ENCODE data around the gene TAMM41. TPM values are rescaled to one million over a fixed set of nuclear protein-coding genes. Genes with fewer than 3 reads are reported as not detected.
"Not testable (repeated sequence)": the region's sequence is repeated elsewhere in the genome, so short reads cannot be mapped to it uniquely, and the experiment has no call there.

TAMM41 gene
- total RNA-seq, 1 donor from 2014 or later = 6.0 TPM

- DNase-seq (ENCODE audit: low read depth in 2 of 2) = no peak
These were observed 76.8 kb downstream of the TAMM41 start for GRCh38 chr3:11769704-11770476.

GRCh38 chr3:11768604-11769003 lies 78.1 kb downstream of the TAMM41 start:
- no peak for DNase-seq (ENCODE audit: low read depth in 2 of 2)

GRCh38 chr3:11764931-11765363 lies 81.7 kb downstream of the TAMM41 start:
- peak; percentile 88 to 95 for DNase-seq (ENCODE audit: low read depth in 2 of 2)

GRCh38 chr3:11759996-11760395 lies 86.7 kb downstream of the TAMM41 start:
- DNase-seq (ENCODE audit: low read depth in 2 of 2) = no peak

- DNase-seq (ENCODE audit: low read depth in 2 of 2) = no peak
These were observed 88.8 kb downstream of the TAMM41 start for GRCh38 chr3:11757929-11758328.

GRCh38 chr3:11757441-11757875 lies 89.2 kb downstream of the TAMM41 start:
- peak; percentile 42 to 53 for DNase-seq (ENCODE audit: low read depth in 2 of 2)

- DNase-seq (ENCODE audit: low read depth in 2 of 2) = no peak
These were observed 91.4 kb downstream of the TAMM41 start for GRCh38 chr3:11755276-11755675.

- DNase-seq (ENCODE audit: low read depth in 2 of 2) = not testable (repeated sequence)
These were observed 94.4 kb downstream of the TAMM41 start for GRCh38 chr3:11752254-11752653.

- DNase-seq (ENCODE audit: low read depth in 2 of 2) = not testable (repeated sequence)
These were observed 98.4 kb downstream of the TAMM41 start for GRCh38 chr3:11748306-11748705.

Other genes with a start within 250 kb of the TAMM41 start
- 45.3 and 58.1 TPM in 2 replicates for gene VGLL4, start 203.0 kb downstream of the TAMM41 start, total RNA-seq
- 0.20 and 0.22 TPM in 2 replicates for gene SYN2, start 157.5 kb upstream of the TAMM41 start, total RNA-seq